HG03066 (cell line): Measurements from ENCODE around the gene SNX25.
A peak's percentile ranks its signal among the peaks of the same experiment; 100 is the strongest.

Experiments used
- ATAC-seq: cut with Tn5 transposase; IDR thresholded peaks from one replicate; pipeline ENCODE4 v1.9.1; 2021; ENCODE audit warnings: low read depth; ENCODE audit not compliant: unreplicated experiment

SNX25 gene

GRCh38 chr4:185257694-185258093 is 48.3 kb downstream of the SNX25 start:
- ATAC-seq = no peak

GRCh38 chr4:185258741-185259140 is 49.3 kb downstream of the SNX25 start:
- ATAC-seq = peak; percentile 35

- ATAC-seq = no peak
These were observed 50.3 kb downstream of the SNX25 start for GRCh38 chr4:185259719-185260118.

- no peak for ATAC-seq
These were observed 52.5 kb downstream of the SNX25 start for GRCh38 chr4:185261946-185262345.

- ATAC-seq = peak; percentile 69
These were observed 54.0 kb downstream of the SNX25 start for GRCh38 chr4:185263419-185263818.

- ATAC-seq = peak; percentile 75
These were observed 56.5 kb downstream of the SNX25 start for GRCh38 chr4:185265942-185266341.

GRCh38 chr4:185269286-185269685 is 59.9 kb downstream of the SNX25 start:
- no peak for ATAC-seq

- no peak for ATAC-seq
These were observed 60.6 kb downstream of the SNX25 start for GRCh38 chr4:185270037-185270436.

GRCh38 chr4:185270885-185271284 is 61.5 kb downstream of the SNX25 start:
- ATAC-seq = no peak

- no peak for ATAC-seq
These were observed 62.8 kb downstream of the SNX25 start for GRCh38 chr4:185272245-185272644.

- ATAC-seq = no peak
These were observed 66.1 kb downstream of the SNX25 start for GRCh38 chr4:185275501-185275900.

- no peak for ATAC-seq
These were observed 66.6 kb downstream of the SNX25 start for GRCh38 chr4:185276036-185276435.

- ATAC-seq = no peak
These were observed 69.3 kb downstream of the SNX25 start for GRCh38 chr4:185278716-185279115.

- ATAC-seq = no peak
These were observed 71.2 kb downstream of the SNX25 start for GRCh38 chr4:185280608-185281007.

GRCh38 chr4:185282968-185283367 is 73.6 kb downstream of the SNX25 start:
- no peak for ATAC-seq

GRCh38 chr4:185283723-185284122 is 74.3 kb downstream of the SNX25 start:
- ATAC-seq = no peak

GRCh38 chr4:185285632-185286393 is 76.4 kb downstream of the SNX25 start:
- no peak for ATAC-seq

- ATAC-seq = no peak
These were observed 77.2 kb downstream of the SNX25 start for GRCh38 chr4:185286571-185286970.

GRCh38 chr4:185287031-185287430 is 77.6 kb downstream of the SNX25 start:
- no peak for ATAC-seq

GRCh38 chr4:185290018-185290607 is 80.7 kb downstream of the SNX25 start:
- ATAC-seq = no peak

- ATAC-seq = no peak
These were observed 81.3 kb downstream of the SNX25 start for GRCh38 chr4:185290656-185291055.

GRCh38 chr4:185293202-185293601 is 83.8 kb downstream of the SNX25 start:
- ATAC-seq = no peak
